Right lobe of liver (tissue), 4 donors: Measurements from ENCODE around the gene CDHR5.

Experiments used
- POLR2A ChIP-seq: fragments of 450-650 bp; IDR thresholded peaks from one replicate; pipeline ENCODE4 v1.6.1; 2017; ENCODE audit warnings: antibody characterized with exemption, mild to moderate bottlenecking
- TF ChIP-seq, protein P1 (sequence below), 4 donors: fragments of 200-600 bp in 3 of 4; fragments of 450-650 bp in 1 of 4; IDR thresholded peaks; one replicate each; pipeline versions ENCODE4 v1.5.1 to v1.8.0; 2016 to 2022; ENCODE audit warnings: antibody characterized with exemption in 4 of 4, mild to moderate bottlenecking in 2 of 4
- donor health status: DM: no; HTN: no; CAD: no.
- donor health status: DM: no; HTN: no; CAD: no.
- donor health status: DM: no; HTN: yes; CAD: no.

DNA sequence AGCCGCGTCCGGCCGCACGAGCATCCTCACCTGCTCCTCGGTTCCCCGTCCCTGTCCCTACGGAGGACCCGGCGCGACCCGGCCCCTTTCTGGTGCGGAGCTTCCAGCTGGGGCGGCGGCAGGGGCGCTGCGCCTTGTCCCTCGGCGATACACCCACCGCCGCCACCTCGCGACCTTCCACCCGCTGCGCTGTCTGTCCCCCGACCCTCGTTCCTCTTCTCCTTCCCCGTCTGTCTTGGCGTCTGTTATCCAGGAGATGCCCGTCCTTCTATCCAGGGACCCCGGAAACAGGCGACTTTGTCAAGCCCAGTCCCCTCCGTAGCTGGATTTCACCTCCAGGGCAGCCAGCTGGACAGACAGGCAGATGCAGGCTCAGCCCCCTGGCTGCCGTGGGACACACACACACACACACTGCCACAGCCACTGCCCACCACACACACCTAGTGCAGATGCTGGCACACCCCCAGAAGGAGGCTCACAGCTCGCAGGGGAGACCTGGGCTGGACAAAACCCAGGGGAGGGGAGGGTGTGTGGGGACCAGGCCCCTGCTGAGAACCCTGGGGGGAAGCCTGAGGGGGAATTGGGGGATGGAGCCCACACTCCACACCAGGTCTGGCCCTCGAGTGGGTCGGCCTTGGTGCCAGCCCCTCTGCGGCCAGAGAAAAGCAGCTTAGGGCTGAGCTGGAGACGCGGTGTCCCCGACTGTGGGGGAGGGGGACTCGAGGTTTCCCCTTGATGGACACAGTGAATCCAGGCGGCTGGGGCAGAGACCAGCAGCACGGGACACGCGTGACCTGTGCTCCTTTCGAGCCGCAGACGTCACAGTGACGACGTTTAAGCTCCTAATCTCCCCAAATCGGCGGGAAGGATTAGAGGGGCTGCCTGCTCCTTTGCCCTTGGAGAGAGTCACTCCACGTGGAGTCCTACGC, 13.1 kb upstream of the CDHR5 start:
- TF ChIP-seq, protein P1, sequence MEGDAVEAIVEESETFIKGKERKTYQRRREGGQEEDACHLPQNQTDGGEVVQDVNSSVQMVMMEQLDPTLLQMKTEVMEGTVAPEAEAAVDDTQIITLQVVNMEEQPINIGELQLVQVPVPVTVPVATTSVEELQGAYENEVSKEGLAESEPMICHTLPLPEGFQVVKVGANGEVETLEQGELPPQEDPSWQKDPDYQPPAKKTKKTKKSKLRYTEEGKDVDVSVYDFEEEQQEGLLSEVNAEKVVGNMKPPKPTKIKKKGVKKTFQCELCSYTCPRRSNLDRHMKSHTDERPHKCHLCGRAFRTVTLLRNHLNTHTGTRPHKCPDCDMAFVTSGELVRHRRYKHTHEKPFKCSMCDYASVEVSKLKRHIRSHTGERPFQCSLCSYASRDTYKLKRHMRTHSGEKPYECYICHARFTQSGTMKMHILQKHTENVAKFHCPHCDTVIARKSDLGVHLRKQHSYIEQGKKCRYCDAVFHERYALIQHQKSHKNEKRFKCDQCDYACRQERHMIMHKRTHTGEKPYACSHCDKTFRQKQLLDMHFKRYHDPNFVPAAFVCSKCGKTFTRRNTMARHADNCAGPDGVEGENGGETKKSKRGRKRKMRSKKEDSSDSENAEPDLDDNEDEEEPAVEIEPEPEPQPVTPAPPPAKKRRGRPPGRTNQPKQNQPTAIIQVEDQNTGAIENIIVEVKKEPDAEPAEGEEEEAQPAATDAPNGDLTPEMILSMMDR (IDR thresholded peaks at IDR 0.05), result no peak
- TF ChIP-seq POLR2A, result no peak
